ENCODE results near the gene EXOC2. TPM values are rescaled to one million over a fixed set of nuclear protein-coding genes. Genes with fewer than 3 reads are reported as not detected.

The EXOC2 gene
- total RNA-seq, 2 experiments from 2014 or later = 22.5 to 24.8 TPM

DNA sequence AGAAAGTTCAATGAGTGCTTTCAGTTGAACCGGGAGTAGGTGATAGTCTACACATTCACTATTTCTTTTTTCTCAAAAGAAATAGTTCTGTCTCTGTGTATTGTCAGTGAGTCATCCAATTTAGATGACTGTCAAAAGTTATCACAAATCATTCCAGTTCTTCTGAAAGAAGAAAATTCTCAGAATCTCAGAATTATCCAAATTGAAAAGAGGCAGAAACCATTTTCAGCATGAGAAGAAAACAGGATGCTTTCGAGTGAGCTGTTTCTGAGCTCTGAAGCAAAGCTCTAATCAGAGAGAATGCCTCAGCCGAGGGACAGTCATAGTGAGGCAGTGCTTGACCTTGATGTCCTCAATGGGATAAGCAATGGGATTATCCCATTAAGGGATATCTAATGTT, 134.0 kb downstream of the EXOC2 start:
- H4K20me1 ChIP-seq (ENCODE audit: insufficient read depth, low read length) = no peaks in the 10 kb centered on the region
- H3K79me2 ChIP-seq (ENCODE audit: insufficient read depth, low read depth, low read length) = no peaks in the 10 kb centered on the region
- H3K9me3 ChIP-seq (ENCODE audit: low read length) = no peaks in the 10 kb centered on the region
- H3K27ac ChIP-seq (ENCODE audit: low read depth, low read length, poor library complexity, severe bottlenecking) = no peak overlapping the region
- no peaks in the 10 kb centered on the region for H3K9me2 ChIP-seq (ENCODE audit: insufficient read depth, low read length)
- DNase-seq (ENCODE audit: low spot score) = no peak
- CTCF ChIA-PET (ENCODE audit: unreplicated experiment) = no interaction called here
- BruUV-seq (replicated peaks) = no TSS peak
- intact Hi-C loops (cut with micrococcal nuclease; ENCODE audit: unreplicated experiment) = no loop called here
- H3K36me3 ChIP-seq (ENCODE audit: insufficient read depth, low read length) = peaks cover 5% of the 10 kb centered on the region; the same call in 1 of the 2 replicates
- POLR2A ChIA-PET = no interaction called here
- no peak overlapping the region for H3K4me2 ChIP-seq (ENCODE audit: low read length)
- no peak overlapping the region for H3K4me3 ChIP-seq (ENCODE audit: low read depth, low read length, poor library complexity, severe bottlenecking)
- no peak for TF ChIP-seq EZH2phosphoT487 (IDR thresholded peaks at IDR 0.05; ENCODE audit: borderline replicate concordance, low read depth, low read length)
- TF ChIP-seq, protein P1, sequence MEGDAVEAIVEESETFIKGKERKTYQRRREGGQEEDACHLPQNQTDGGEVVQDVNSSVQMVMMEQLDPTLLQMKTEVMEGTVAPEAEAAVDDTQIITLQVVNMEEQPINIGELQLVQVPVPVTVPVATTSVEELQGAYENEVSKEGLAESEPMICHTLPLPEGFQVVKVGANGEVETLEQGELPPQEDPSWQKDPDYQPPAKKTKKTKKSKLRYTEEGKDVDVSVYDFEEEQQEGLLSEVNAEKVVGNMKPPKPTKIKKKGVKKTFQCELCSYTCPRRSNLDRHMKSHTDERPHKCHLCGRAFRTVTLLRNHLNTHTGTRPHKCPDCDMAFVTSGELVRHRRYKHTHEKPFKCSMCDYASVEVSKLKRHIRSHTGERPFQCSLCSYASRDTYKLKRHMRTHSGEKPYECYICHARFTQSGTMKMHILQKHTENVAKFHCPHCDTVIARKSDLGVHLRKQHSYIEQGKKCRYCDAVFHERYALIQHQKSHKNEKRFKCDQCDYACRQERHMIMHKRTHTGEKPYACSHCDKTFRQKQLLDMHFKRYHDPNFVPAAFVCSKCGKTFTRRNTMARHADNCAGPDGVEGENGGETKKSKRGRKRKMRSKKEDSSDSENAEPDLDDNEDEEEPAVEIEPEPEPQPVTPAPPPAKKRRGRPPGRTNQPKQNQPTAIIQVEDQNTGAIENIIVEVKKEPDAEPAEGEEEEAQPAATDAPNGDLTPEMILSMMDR (conservative IDR thresholded peaks at IDR 0.05; ENCODE audit: low read length) = no peak
- no peak overlapping the region for H2AFZ ChIP-seq (ENCODE audit: low read length)
- H3K4me1 ChIP-seq (ENCODE audit: insufficient read depth, low read length, poor library complexity, severe bottlenecking) = no peaks in the 10 kb centered on the region

DNA sequence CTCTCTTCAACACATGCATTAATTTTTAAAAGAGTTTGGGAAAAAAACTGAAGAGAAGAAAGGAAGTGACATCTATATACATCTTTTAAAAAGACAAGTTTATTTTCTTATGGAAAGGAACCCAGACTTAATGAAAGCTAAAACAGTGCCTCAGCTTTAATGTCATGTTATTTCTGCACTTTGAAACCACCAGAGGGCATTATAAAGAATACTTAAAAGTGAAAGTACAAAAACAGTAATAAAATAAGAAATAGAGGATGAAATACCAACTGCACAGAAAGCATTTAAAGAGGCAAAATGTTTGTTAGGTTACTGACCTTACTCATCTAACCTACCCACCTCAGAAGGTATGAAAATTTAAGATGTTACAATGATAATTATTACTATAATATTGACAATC, 134.8 kb downstream of the EXOC2 start:
- no peaks in the 10 kb centered on the region for H3K79me2 ChIP-seq (ENCODE audit: insufficient read depth, low read depth, low read length)
- H3K36me3 ChIP-seq (ENCODE audit: insufficient read depth, low read length) = peaks cover 5% of the 10 kb centered on the region; the same call in 1 of the 2 replicates
- H3K4me1 ChIP-seq (ENCODE audit: insufficient read depth, low read length, poor library complexity, severe bottlenecking) = no peaks in the 10 kb centered on the region
- no peaks in the 10 kb centered on the region for H3K9me3 ChIP-seq (ENCODE audit: low read length)
- intact Hi-C loops (cut with micrococcal nuclease; ENCODE audit: unreplicated experiment) = no loop called here
- BruUV-seq (replicated peaks) = no TSS peak
- no peak overlapping the region for H3K27ac ChIP-seq (ENCODE audit: low read depth, low read length, poor library complexity, severe bottlenecking)
- POLR2A ChIA-PET = no interaction called here
- CTCF ChIA-PET (ENCODE audit: unreplicated experiment) = no interaction called here
- no peaks in the 10 kb centered on the region for H3K9me2 ChIP-seq (ENCODE audit: insufficient read depth, low read length)
- no peak overlapping the region for H3K4me3 ChIP-seq (ENCODE audit: low read depth, low read length, poor library complexity, severe bottlenecking)
- no peaks in the 10 kb centered on the region for H4K20me1 ChIP-seq (ENCODE audit: insufficient read depth, low read length)
- TF ChIP-seq, protein P1 (conservative IDR thresholded peaks at IDR 0.05; ENCODE audit: low read length) = peak; percentile 75
- TF ChIP-seq EZH2phosphoT487 (IDR thresholded peaks at IDR 0.05; ENCODE audit: borderline replicate concordance, low read depth, low read length) = no peak
- no peak overlapping the region for H2AFZ ChIP-seq (ENCODE audit: low read length)
- H3K4me2 ChIP-seq (ENCODE audit: low read length) = no peak overlapping the region
- peak; percentile 38 for DNase-seq (ENCODE audit: low spot score)

DNA sequence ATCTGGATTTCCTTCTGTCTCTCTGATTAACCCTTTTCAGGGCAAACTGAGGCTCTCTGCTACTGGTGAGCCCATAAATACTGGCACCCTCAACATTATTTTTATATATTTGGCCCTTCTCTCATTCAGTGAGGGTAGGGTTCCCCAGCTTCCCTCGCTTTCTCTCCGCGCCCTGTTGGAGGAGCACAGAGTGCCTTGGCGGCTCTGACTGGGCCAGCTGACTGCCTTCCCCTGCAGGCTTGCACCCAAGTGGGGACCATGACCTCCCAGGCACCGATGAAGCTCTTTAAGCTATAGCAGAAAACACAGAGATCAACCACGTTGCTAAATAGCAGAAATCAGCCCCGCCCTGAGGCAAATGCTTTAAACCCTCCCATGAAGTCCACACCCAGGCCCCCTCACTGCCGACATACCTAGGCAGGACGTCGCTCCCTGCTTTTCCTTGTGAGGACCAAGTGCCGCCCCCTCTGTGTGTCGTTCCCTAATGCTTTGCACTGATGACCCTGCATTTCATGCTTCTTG, 141.0 kb downstream of the EXOC2 start:
- Histone ChIP-seq H3K9me2 (ENCODE audit: insufficient read depth, low read length) (no peaks in the 10 kb centered on the region), H3K36me3 (ENCODE audit: insufficient read depth, low read length) (no peaks in the 10 kb centered on the region), H3K4me1 (ENCODE audit: insufficient read depth, low read length, poor library complexity, severe bottlenecking) (no peaks in the 10 kb centered on the region), H4K20me1 (ENCODE audit: insufficient read depth, low read length) (no peaks in the 10 kb centered on the region), H2AFZ (ENCODE audit: low read length) (no peak overlapping the region), H3K9me3 (ENCODE audit: low read length) (no peaks in the 10 kb centered on the region), H3K4me3 (ENCODE audit: low read depth, low read length, poor library complexity, severe bottlenecking) (no peak overlapping the region), H3K4me2 (ENCODE audit: low read length) (no peak overlapping the region), H3K79me2 (ENCODE audit: insufficient read depth, low read depth, low read length) (no peaks in the 10 kb centered on the region), H3K27ac (ENCODE audit: low read depth, low read length, poor library complexity, severe bottlenecking) (no peak overlapping the region)
- intact Hi-C loops (cut with micrococcal nuclease; ENCODE audit: unreplicated experiment) = no loop called here
- DNase-seq (ENCODE audit: low spot score) = no peak
- POLR2A ChIA-PET = no interaction called here
- no TSS peak for BruUV-seq (replicated peaks)
- CTCF ChIA-PET (ENCODE audit: unreplicated experiment) = no interaction called here
- TF ChIP-seq, protein P1 (conservative IDR thresholded peaks at IDR 0.05; ENCODE audit: low read length) = no peak
- no peak for TF ChIP-seq EZH2phosphoT487 (IDR thresholded peaks at IDR 0.05; ENCODE audit: borderline replicate concordance, low read depth, low read length)

All from OCI-LY7 (cell line).